ENCODE measurements around the gene BMPR2.
"Not testable (repeated sequence)": the region's sequence is repeated elsewhere in the genome, so short reads cannot be mapped to it uniquely, and the experiment has no call there.

BMPR2 gene

GRCh38 chr2:202344178-202344577, 31.9 kb upstream of the BMPR2 start:
- Histone ChIP-seq H3K9me3 (ENCODE audit: insufficient read depth, low read length) (no peaks in the 10 kb centered on the region), H3K4me1 (ENCODE audit: insufficient read depth, insufficient read length) (peaks cover 1% of the 10 kb centered on the region), H3K27me3 (ENCODE audit: insufficient read depth, insufficient read length) (no peaks in the 10 kb centered on the region), H3K4me3 (ENCODE audit: insufficient read length, low read depth) (no peak overlapping the region), H3K36me3 (ENCODE audit: insufficient read depth, insufficient read length, low read length) (no peaks in the 10 kb centered on the region), H3K9ac (ENCODE audit: insufficient read length, low read depth) (no peak overlapping the region)
- TF ChIP-seq SUZ12 (IDR thresholded peaks at IDR 0.05; ENCODE audit: extremely low read depth, insufficient read depth, insufficient read length) (no peak), YY1 (IDR thresholded peaks at IDR 0.05; ENCODE audit: insufficient read depth, insufficient read length) (no peak), ZNF274 (IDR thresholded peaks at IDR 0.05; ENCODE audit: low read depth, low read length) (no peak)
- DNase-seq (ENCODE audit: low read depth, low spot score): no peak

- no peaks in the 10 kb centered on the region for H3K27me3 ChIP-seq (ENCODE audit: insufficient read depth, insufficient read length)
- H3K9me3 ChIP-seq (ENCODE audit: insufficient read depth, low read length): no peaks in the 10 kb centered on the region
- H3K4me3 ChIP-seq (ENCODE audit: insufficient read length, low read depth): no peak overlapping the region
- no peak for DNase-seq (ENCODE audit: low read depth, low spot score)
- H3K36me3 ChIP-seq (ENCODE audit: insufficient read depth, insufficient read length, low read length): no peaks in the 10 kb centered on the region
- TF ChIP-seq YY1 (IDR thresholded peaks at IDR 0.05; ENCODE audit: insufficient read depth, insufficient read length): no peak
- TF ChIP-seq SUZ12 (IDR thresholded peaks at IDR 0.05; ENCODE audit: extremely low read depth, insufficient read depth, insufficient read length): no peak
- TF ChIP-seq ZNF274 (IDR thresholded peaks at IDR 0.05; ENCODE audit: low read depth, low read length): no peak
- H3K9ac ChIP-seq (ENCODE audit: insufficient read length, low read depth): no peak overlapping the region
- H3K4me1 ChIP-seq (ENCODE audit: insufficient read depth, insufficient read length): no peaks in the 10 kb centered on the region
These were observed 29.9 kb upstream of the BMPR2 start for GRCh38 chr2:202346180-202346579.

- Histone ChIP-seq H3K9me3 (ENCODE audit: insufficient read depth, low read length) (no peaks in the 10 kb centered on the region), H3K4me1 (ENCODE audit: insufficient read depth, insufficient read length) (no peaks in the 10 kb centered on the region), H3K36me3 (ENCODE audit: insufficient read depth, insufficient read length, low read length) (no peaks in the 10 kb centered on the region), H3K4me3 (ENCODE audit: insufficient read length, low read depth) (no peak overlapping the region), H3K9ac (ENCODE audit: insufficient read length, low read depth) (no peak overlapping the region), H3K27me3 (ENCODE audit: insufficient read depth, insufficient read length) (no peaks in the 10 kb centered on the region)
- no peak for DNase-seq (ENCODE audit: low read depth, low spot score)
- TF ChIP-seq YY1 (IDR thresholded peaks at IDR 0.05; ENCODE audit: insufficient read depth, insufficient read length) (no peak), SUZ12 (IDR thresholded peaks at IDR 0.05; ENCODE audit: extremely low read depth, insufficient read depth, insufficient read length) (no peak), ZNF274 (IDR thresholded peaks at IDR 0.05; ENCODE audit: low read depth, low read length) (no peak)
These were observed 22.7 kb upstream of the BMPR2 start for GRCh38 chr2:202353430-202353829.

GRCh38 chr2:202355993-202356505, 20.1 kb upstream of the BMPR2 start:
- Histone ChIP-seq H3K27me3 (ENCODE audit: insufficient read depth, insufficient read length) (no peaks in the 10 kb centered on the region), H3K36me3 (ENCODE audit: insufficient read depth, insufficient read length, low read length) (no peaks in the 10 kb centered on the region), H3K9me3 (ENCODE audit: insufficient read depth, low read length) (no peaks in the 10 kb centered on the region), H3K4me1 (ENCODE audit: insufficient read depth, insufficient read length) (no peaks in the 10 kb centered on the region), H3K9ac (ENCODE audit: insufficient read length, low read depth) (no peak overlapping the region), H3K4me3 (ENCODE audit: insufficient read length, low read depth) (no peak overlapping the region)
- no peak for DNase-seq (ENCODE audit: low read depth, low spot score)
- no peak for TF ChIP-seq ZNF274 (IDR thresholded peaks at IDR 0.05; ENCODE audit: low read depth, low read length)
- no peak for TF ChIP-seq SUZ12 (IDR thresholded peaks at IDR 0.05; ENCODE audit: extremely low read depth, insufficient read depth, insufficient read length)
- no peak for TF ChIP-seq YY1 (IDR thresholded peaks at IDR 0.05; ENCODE audit: insufficient read depth, insufficient read length)

GRCh38 chr2:202358924-202359323, 17.2 kb upstream of the BMPR2 start:
- not testable (repeated sequence) for H3K36me3 ChIP-seq (ENCODE audit: insufficient read depth, insufficient read length, low read length); H3K4me3 ChIP-seq (ENCODE audit: insufficient read length, low read depth); H3K27me3 ChIP-seq (ENCODE audit: insufficient read depth, insufficient read length); H3K9me3 ChIP-seq (ENCODE audit: insufficient read depth, low read length); DNase-seq (ENCODE audit: low read depth, low spot score); H3K9ac ChIP-seq (ENCODE audit: insufficient read length, low read depth); H3K4me1 ChIP-seq (ENCODE audit: insufficient read depth, insufficient read length)

GRCh38 chr2:202360646-202361045, 15.5 kb upstream of the BMPR2 start:
- no peaks in the 10 kb centered on the region for H3K9me3 ChIP-seq (ENCODE audit: insufficient read depth, low read length)
- H3K4me3 ChIP-seq (ENCODE audit: insufficient read length, low read depth): no peak overlapping the region
- no peaks in the 10 kb centered on the region for H3K36me3 ChIP-seq (ENCODE audit: insufficient read depth, insufficient read length, low read length)
- no peak overlapping the region for H3K9ac ChIP-seq (ENCODE audit: insufficient read length, low read depth)
- no peaks in the 10 kb centered on the region for H3K27me3 ChIP-seq (ENCODE audit: insufficient read depth, insufficient read length)
- H3K4me1 ChIP-seq (ENCODE audit: insufficient read depth, insufficient read length): no peaks in the 10 kb centered on the region
- no peak for DNase-seq (ENCODE audit: low read depth, low spot score)
- TF ChIP-seq YY1 (IDR thresholded peaks at IDR 0.05; ENCODE audit: insufficient read depth, insufficient read length): no peak
- TF ChIP-seq ZNF274 (IDR thresholded peaks at IDR 0.05; ENCODE audit: low read depth, low read length): no peak
- TF ChIP-seq SUZ12 (IDR thresholded peaks at IDR 0.05; ENCODE audit: extremely low read depth, insufficient read depth, insufficient read length): no peak

- H3K9ac ChIP-seq (ENCODE audit: insufficient read length, low read depth): no peak overlapping the region
- no peaks in the 10 kb centered on the region for H3K9me3 ChIP-seq (ENCODE audit: insufficient read depth, low read length)
- TF ChIP-seq SUZ12 (IDR thresholded peaks at IDR 0.05; ENCODE audit: extremely low read depth, insufficient read depth, insufficient read length) (no peak), ZNF274 (IDR thresholded peaks at IDR 0.05; ENCODE audit: low read depth, low read length) (no peak), YY1 (IDR thresholded peaks at IDR 0.05; ENCODE audit: insufficient read depth, insufficient read length) (no peak)
These were observed 15.0 kb upstream of the BMPR2 start for GRCh38 chr2:202361108-202361507.

GRCh38 chr2:202373490-202373889, 2.6 kb upstream of the BMPR2 start:
- peaks cover 3% of the 10 kb centered on the region for H3K4me1 ChIP-seq (ENCODE audit: insufficient read depth, insufficient read length)
- H3K36me3 ChIP-seq (ENCODE audit: insufficient read depth, insufficient read length, low read length): no peaks in the 10 kb centered on the region
- TF ChIP-seq SUZ12 (IDR thresholded peaks at IDR 0.05; ENCODE audit: extremely low read depth, insufficient read depth, insufficient read length) (no peak), YY1 (IDR thresholded peaks at IDR 0.05; ENCODE audit: insufficient read depth, insufficient read length) (no peak), ZNF274 (IDR thresholded peaks at IDR 0.05; ENCODE audit: low read depth, low read length) (no peak)
- no peaks in the 10 kb centered on the region for H3K9me3 ChIP-seq (ENCODE audit: insufficient read depth, low read length)
- no peak for DNase-seq (ENCODE audit: low read depth, low spot score)
- no peak overlapping the region for H3K4me3 ChIP-seq (ENCODE audit: insufficient read length, low read depth)
- no peak overlapping the region for H3K9ac ChIP-seq (ENCODE audit: insufficient read length, low read depth)
- no peaks in the 10 kb centered on the region for H3K27me3 ChIP-seq (ENCODE audit: insufficient read depth, insufficient read length)

More at GRCh38 chr2:202361108-202361507, 15.0 kb upstream of the BMPR2 start:
- Histone ChIP-seq H3K27me3 (ENCODE audit: insufficient read depth, insufficient read length) (no peaks in the 10 kb centered on the region), H3K4me3 (ENCODE audit: insufficient read length, low read depth) (no peak overlapping the region), H3K36me3 (ENCODE audit: insufficient read depth, insufficient read length, low read length) (no peaks in the 10 kb centered on the region), H3K4me1 (ENCODE audit: insufficient read depth, insufficient read length) (no peaks in the 10 kb centered on the region)
- DNase-seq (ENCODE audit: low read depth, low spot score): no peak

GRCh38 chr2:202374383-202374782, 1.7 kb upstream of the BMPR2 start:
- DNase-seq (ENCODE audit: low read depth, low spot score); H3K36me3 ChIP-seq (ENCODE audit: insufficient read depth, insufficient read length, low read length); H3K4me1 ChIP-seq (ENCODE audit: insufficient read depth, insufficient read length); H3K27me3 ChIP-seq (ENCODE audit: insufficient read depth, insufficient read length); H3K9me3 ChIP-seq (ENCODE audit: insufficient read depth, low read length): not testable (repeated sequence)
- Histone ChIP-seq H3K4me3 (ENCODE audit: insufficient read length, low read depth) (peak overlapping the region; percentile 57), H3K9ac (ENCODE audit: insufficient read length, low read depth) (peak overlapping the region; percentile 94)
